ENCODE data around the gene SLC26A2. TPM values are rescaled to one million over a fixed set of nuclear protein-coding genes. Genes with fewer than 3 reads are reported as not detected.

Gene SLC26A2
- total RNA-seq, 1 donor: 2.7 TPM

- H3K9me3 ChIP-seq (ENCODE audit: low read depth, low read length): no peaks in the 10 kb centered on the region
- H3K4me1 ChIP-seq (ENCODE audit: insufficient read depth, low read length): peaks cover 31% of the 10 kb centered on the region
- H3K27me3 ChIP-seq (ENCODE audit: insufficient read depth, low read length): no peaks in the 10 kb centered on the region
- peak within 1 kb of the TSS; percentile 87 for H3K4me3 ChIP-seq (ENCODE audit: low read length)
Observed at GRCh38 chr5:150000256-150000989, 39.9 kb downstream of the SLC26A2 start, which contains the start of the genes HMGXB3 and TIGD6. Gene HMGXB3 (plus strand): TSS chr5:150000739. CDS start chr5:150004853, 4,114 bp downstream. Gene TIGD6 (minus strand): TSS chr5:150000654. CDS start chr5:149996348, 4,306 bp downstream.

- Histone ChIP-seq H3K27me3 (ENCODE audit: insufficient read depth, low read length) (no peaks in the 10 kb centered on the region), H3K4me1 (ENCODE audit: insufficient read depth, low read length) (peaks cover 31% of the 10 kb centered on the region), H3K4me3 (ENCODE audit: low read length) (peak overlapping the region; percentile 87), H3K9me3 (ENCODE audit: low read depth, low read length) (no peaks in the 10 kb centered on the region)
Observed at GRCh38 chr5:150000990-150001659, 40.6 kb downstream of the SLC26A2 start.

- Histone ChIP-seq H3K4me1 (ENCODE audit: insufficient read depth, low read length) (peaks cover 31% of the 10 kb centered on the region), H3K9me3 (ENCODE audit: low read depth, low read length) (no peaks in the 10 kb centered on the region), H3K4me3 (ENCODE audit: low read length) (peak overlapping the region; percentile 87), H3K27me3 (ENCODE audit: insufficient read depth, low read length) (no peaks in the 10 kb centered on the region)
Observed at GRCh38 chr5:150001660-150002486, 41.3 kb downstream of the SLC26A2 start.

GRCh38 chr5:150006318-150006717, 45.8 kb downstream of the SLC26A2 start:
- H3K27me3 ChIP-seq (ENCODE audit: insufficient read depth, low read length): no peaks in the 10 kb centered on the region

GRCh38 chr5:150007050-150007449, 46.5 kb downstream of the SLC26A2 start:
- peaks cover 13% of the 10 kb centered on the region for H3K4me1 ChIP-seq (ENCODE audit: insufficient read depth, low read length)
- no peaks in the 10 kb centered on the region for H3K27me3 ChIP-seq (ENCODE audit: insufficient read depth, low read length)
- H3K4me3 ChIP-seq (ENCODE audit: low read length): no peak overlapping the region
- H3K9me3 ChIP-seq (ENCODE audit: low read depth, low read length): no peaks in the 10 kb centered on the region

More at GRCh38 chr5:150006318-150006717, 45.8 kb downstream of the SLC26A2 start:
- Histone ChIP-seq H3K9me3 (ENCODE audit: low read depth, low read length) (no peaks in the 10 kb centered on the region), H3K4me3 (ENCODE audit: low read length) (no peak overlapping the region), H3K4me1 (ENCODE audit: insufficient read depth, low read length) (peaks cover 20% of the 10 kb centered on the region)

GRCh38 chr5:150009671-150010387, 49.3 kb downstream of the SLC26A2 start:
- no peaks in the 10 kb centered on the region for H3K9me3 ChIP-seq (ENCODE audit: low read depth, low read length)
- H3K27me3 ChIP-seq (ENCODE audit: insufficient read depth, low read length): no peaks in the 10 kb centered on the region
- no peak overlapping the region for H3K4me3 ChIP-seq (ENCODE audit: low read length)
- H3K4me1 ChIP-seq (ENCODE audit: insufficient read depth, low read length): no peaks in the 10 kb centered on the region

- Histone ChIP-seq H3K4me3 (ENCODE audit: low read length) (no peak overlapping the region), H3K9me3 (ENCODE audit: low read depth, low read length) (no peaks in the 10 kb centered on the region), H3K27me3 (ENCODE audit: insufficient read depth, low read length) (no peaks in the 10 kb centered on the region)
Observed at GRCh38 chr5:150013931-150014330, 53.4 kb downstream of the SLC26A2 start.

GRCh38 chr5:150014456-150014855, 53.9 kb downstream of the SLC26A2 start:
- Histone ChIP-seq H3K4me3 (ENCODE audit: low read length) (no peak overlapping the region), H3K4me1 (ENCODE audit: insufficient read depth, low read length) (no peaks in the 10 kb centered on the region), H3K27me3 (ENCODE audit: insufficient read depth, low read length) (no peaks in the 10 kb centered on the region), H3K9me3 (ENCODE audit: low read depth, low read length) (no peaks in the 10 kb centered on the region)

More at GRCh38 chr5:150013931-150014330, 53.4 kb downstream of the SLC26A2 start:
- H3K4me1 ChIP-seq (ENCODE audit: insufficient read depth, low read length): no peaks in the 10 kb centered on the region

- H3K27me3 ChIP-seq (ENCODE audit: insufficient read depth, low read length): no peaks in the 10 kb centered on the region
- H3K9me3 ChIP-seq (ENCODE audit: low read depth, low read length): no peaks in the 10 kb centered on the region
- no peak overlapping the region for H3K4me3 ChIP-seq (ENCODE audit: low read length)
- no peaks in the 10 kb centered on the region for H3K4me1 ChIP-seq (ENCODE audit: insufficient read depth, low read length)
Observed at GRCh38 chr5:150015415-150015814, 54.9 kb downstream of the SLC26A2 start.

GRCh38 chr5:150016537-150016936, 56.0 kb downstream of the SLC26A2 start:
- Histone ChIP-seq H3K4me1 (ENCODE audit: insufficient read depth, low read length) (no peaks in the 10 kb centered on the region), H3K9me3 (ENCODE audit: low read depth, low read length) (no peaks in the 10 kb centered on the region), H3K4me3 (ENCODE audit: low read length) (no peak overlapping the region), H3K27me3 (ENCODE audit: insufficient read depth, low read length) (no peaks in the 10 kb centered on the region)

GRCh38 chr5:150017226-150018005, 56.9 kb downstream of the SLC26A2 start:
- Histone ChIP-seq H3K9me3 (ENCODE audit: low read depth, low read length) (no peaks in the 10 kb centered on the region), H3K27me3 (ENCODE audit: insufficient read depth, low read length) (no peaks in the 10 kb centered on the region), H3K4me1 (ENCODE audit: insufficient read depth, low read length) (no peaks in the 10 kb centered on the region), H3K4me3 (ENCODE audit: low read length) (no peak overlapping the region)

GRCh38 chr5:150020249-150020648, 59.7 kb downstream of the SLC26A2 start:
- no peaks in the 10 kb centered on the region for H3K4me1 ChIP-seq (ENCODE audit: insufficient read depth, low read length)
- no peaks in the 10 kb centered on the region for H3K9me3 ChIP-seq (ENCODE audit: low read depth, low read length)
- H3K4me3 ChIP-seq (ENCODE audit: low read length): no peak overlapping the region
- no peaks in the 10 kb centered on the region for H3K27me3 ChIP-seq (ENCODE audit: insufficient read depth, low read length)

- Histone ChIP-seq H3K27me3 (ENCODE audit: insufficient read depth, low read length) (no peaks in the 10 kb centered on the region), H3K9me3 (ENCODE audit: low read depth, low read length) (no peaks in the 10 kb centered on the region), H3K4me1 (ENCODE audit: insufficient read depth, low read length) (no peaks in the 10 kb centered on the region), H3K4me3 (ENCODE audit: low read length) (no peak overlapping the region)
Observed at GRCh38 chr5:150021491-150022157, 61.1 kb downstream of the SLC26A2 start.
